Cortex of kidney (tissue), 1 donor: ENCODE measurements around the gene ZC3H14.

ENCODE experiments used
- DNase-seq: peaks from one replicate; lab custom pipeline; 2025; lab: John Stamatoyannopoulos, UW

ZC3H14 gene

GRCh38 chr14:88552876-88553275 is 10.0 kb upstream of the ZC3H14 start:
- DNase-seq: no peak

GRCh38 chr14:88553886-88554456 is 8.9 kb upstream of the ZC3H14 start:
- no peak for DNase-seq

- DNase-seq: no peak
Observed at GRCh38 chr14:88554457-88555286, 8.2 kb upstream of the ZC3H14 start, which contains the start of gene PTPN21. PTPN21 (minus strand) TSS chr14:88555007; CDS start chr14:88550417, 4,590 bp downstream.

GRCh38 chr14:88556581-88556980 is 6.3 kb upstream of the ZC3H14 start:
- no peak for DNase-seq

- no peak for DNase-seq
Observed at GRCh38 chr14:88559852-88560251, 3.0 kb upstream of the ZC3H14 start.

GRCh38 chr14:88562532-88562830 is 356 bp upstream of the ZC3H14 start:
- DNase-seq: no peak

GRCh38 chr14:88563845-88564244 is 1.0 kb downstream of the ZC3H14 start:
- DNase-seq: no peak

- DNase-seq: no peak
Observed at GRCh38 chr14:88565427-88565826, 2.6 kb downstream of the ZC3H14 start.

GRCh38 chr14:88568196-88568595 is 5.4 kb downstream of the ZC3H14 start:
- no peak for DNase-seq

- no peak for DNase-seq
Observed at GRCh38 chr14:88572117-88572516, 9.3 kb downstream of the ZC3H14 start.

- no peak for DNase-seq
Observed at GRCh38 chr14:88576222-88576621, 13.4 kb downstream of the ZC3H14 start.

- no peak for DNase-seq
Observed at GRCh38 chr14:88584451-88584850, 21.6 kb downstream of the ZC3H14 start.

GRCh38 chr14:88588081-88588480 is 25.2 kb downstream of the ZC3H14 start:
- no peak for DNase-seq

GRCh38 chr14:88590173-88590572 is 27.3 kb downstream of the ZC3H14 start:
- no peak for DNase-seq

- no peak for DNase-seq
Observed at GRCh38 chr14:88592031-88592430, 29.2 kb downstream of the ZC3H14 start.

- DNase-seq: no peak
Observed at GRCh38 chr14:88597038-88597437, 34.2 kb downstream of the ZC3H14 start.

- DNase-seq: no peak
Observed at GRCh38 chr14:88597601-88598000, 34.8 kb downstream of the ZC3H14 start.

- DNase-seq: no peak
Observed at GRCh38 chr14:88598097-88598675, 35.3 kb downstream of the ZC3H14 start.

- no peak for DNase-seq
Observed at GRCh38 chr14:88599326-88599725, 36.5 kb downstream of the ZC3H14 start.

- DNase-seq: no peak
Observed at GRCh38 chr14:88599761-88600439, 37.1 kb downstream of the ZC3H14 start.

- no peak for DNase-seq
Observed at GRCh38 chr14:88604212-88604611, 41.4 kb downstream of the ZC3H14 start.

- DNase-seq: no peak
Observed at GRCh38 chr14:88605594-88605993, 42.8 kb downstream of the ZC3H14 start.

- no peak for DNase-seq
Observed at GRCh38 chr14:88607829-88608228, 45.0 kb downstream of the ZC3H14 start.
